H1 (cell line): ENCODE measurements around the gene KPNA4. TPM values are rescaled to one million over a fixed set of nuclear protein-coding genes. Genes with fewer than 3 reads are reported as not detected.

ENCODE experiments used
- CTCF ChIA-PET: fragments of 300-600 bp; sonication (Branson Sonifier 250); formaldehyde crosslinking; loops from one replicate; lab custom pipeline; 2021; ENCODE audit not compliant: partially characterized antibody; lab: Charles Lee
- POLR2A ChIA-PET: fragments of 300-600 bp; sonication (Branson Sonifier 250); formaldehyde crosslinking; loops from one replicate; lab custom pipeline; 2021; ENCODE audit warnings: inconsistent platforms; ENCODE audit not compliant: partially characterized antibody; lab: Charles Lee
- DNase-seq, 2 experiments: peaks; one replicate each; pipeline versions ENCODE4 v3.0.0 to v3.0.0-alpha.2; 2010 to 2022; ENCODE audit warnings: low spot score in 2 of 2, low read depth in 1 of 2, mixed read lengths in 1 of 2
- FAIRE-seq: peaks from 2 replicates; lab custom pipeline; 2011; peaks lifted over from hg19 to GRCh38; lab: Jason Lieb, UNC
- H2AFZ ChIP-seq: 2 replicates; pipeline ENCODE4 v1.8.1; 2012; ENCODE audit warnings: low read length, inconsistent platforms
- H2AK5ac ChIP-seq: 2 replicates; pipeline ENCODE4 v1.6.1; 2013; ENCODE audit warnings: low read depth, low read length
- H2BK120ac ChIP-seq: replicated peaks from 2 replicates; pipeline ENCODE3; 2013; ENCODE audit warnings: low read depth, low read length, inconsistent platforms
- H2BK12ac ChIP-seq: 2 replicates; pipeline ENCODE4 v1.6.1; 2013; ENCODE audit warnings: low read depth, low read length
- H2BK15ac ChIP-seq: 2 replicates; pipeline ENCODE4 v1.6.1; 2013; ENCODE audit warnings: low read length
- H2BK20ac ChIP-seq: 2 replicates; pipeline ENCODE4 v1.6.1; 2013; ENCODE audit warnings: low read length
- H2BK5ac ChIP-seq: 2 replicates; pipeline ENCODE4 v1.6.1; 2013; ENCODE audit warnings: low read depth, low read length
- H3K14ac ChIP-seq: 2 replicates; pipeline ENCODE4 v1.6.1; 2013; ENCODE audit warnings: inconsistent platforms; ENCODE audit not compliant: insufficient read length
- H3K18ac ChIP-seq: 2 replicates; pipeline ENCODE4 v1.6.1; 2013; ENCODE audit warnings: low read length; ENCODE audit errors: extremely low read depth
- H3K23ac ChIP-seq: 2 replicates; pipeline ENCODE4 v1.6.1; 2013; ENCODE audit warnings: inconsistent platforms; ENCODE audit not compliant: insufficient read length
- H3K23me2 ChIP-seq: 2 replicates; pipeline ENCODE4 v1.6.1; 2013; ENCODE audit warnings: low read depth, low read length
- H3K27ac ChIP-seq: 2 replicates; pipeline ENCODE4 v1.6.1; 2011; ENCODE audit warnings: low read depth, low read length, inconsistent platforms
- H3K27me3 ChIP-seq, 4 experiments: replicated peaks in 1 of 4; 1 replicate in 1 of 4; 2 replicates in 3 of 4; pipeline versions ENCODE4 v1.6.1 to v1.8.1; 2011 to 2013; ENCODE audit warnings: low read length in 3 of 4, mild to moderate bottlenecking in 3 of 4, inconsistent platforms in 2 of 4, mixed read lengths in 2 of 4, moderate library complexity in 1 of 4; ENCODE audit not compliant: control insufficient read depth in 3 of 4, insufficient read depth in 3 of 4; ENCODE audit errors: extremely low read depth in 1 of 4
- H3K36me3 ChIP-seq, 4 experiments: 2 replicates each; pipeline versions ENCODE4 v1.6.1 to v1.8.1; 2011 to 2013; ENCODE audit warnings: mild to moderate bottlenecking in 4 of 4, low read length in 3 of 4, moderate library complexity in 2 of 4, control low read depth in 1 of 4, inconsistent platforms in 1 of 4; ENCODE audit not compliant: insufficient read depth in 4 of 4, control insufficient read depth in 2 of 4
- H3K4ac ChIP-seq: replicated peaks from 2 replicates; pipeline ENCODE3; 2013; ENCODE audit warnings: low read length, low read depth, mixed read lengths, inconsistent platforms; ENCODE audit not compliant: insufficient read length
- H3K4me1 ChIP-seq, 4 experiments: replicated peaks in 1 of 4; 1 replicate in 1 of 4; 2 replicates in 3 of 4; pipeline versions ENCODE4 v1.6.1 to v1.8.1; 2011 to 2013; ENCODE audit warnings: low read length in 3 of 4, inconsistent platforms in 2 of 4, mixed read lengths in 1 of 4; ENCODE audit not compliant: insufficient read depth in 4 of 4, control insufficient read depth in 3 of 4
- H3K4me2 ChIP-seq, 2 experiments: 2 replicates each; pipeline versions ENCODE4 v1.6.1 to v1.8.1; 2011 to 2013; ENCODE audit warnings: low read depth in 2 of 2, low read length in 2 of 2, control low read depth in 1 of 2, inconsistent platforms in 1 of 2, mild to moderate bottlenecking in 1 of 2; ENCODE audit not compliant: insufficient read depth in 1 of 2
- H3K4me3 ChIP-seq, 4 experiments: fragments of 200-600, 300-600 bp in 1 of 4; sonication (generic), shearing (Covaris generic), sonication (Bioruptor Twin) in 1 of 4; 2 replicates each; pipeline versions ENCODE4 v1.5.1 to v1.8.1; 2011 to 2016; ENCODE audit warnings: low read length in 4 of 4, low read depth in 3 of 4, control low read depth in 2 of 4, inconsistent platforms in 2 of 4, mild to moderate bottlenecking in 2 of 4, mixed read lengths in 1 of 4, moderate library complexity in 1 of 4; ENCODE audit not compliant: insufficient read depth in 2 of 4; ENCODE audit errors: extremely low read depth in 1 of 4
- H3K56ac ChIP-seq: replicated peaks from 2 replicates; pipeline ENCODE3; 2013; ENCODE audit warnings: low read depth, mild to moderate bottlenecking, mixed read lengths, low read length, inconsistent platforms; ENCODE audit not compliant: insufficient read length
- H3K79me1 ChIP-seq: 2 replicates; pipeline ENCODE4 v1.6.1; 2013; ENCODE audit warnings: low read depth, low read length, control low read depth
- H3K79me2 ChIP-seq, 2 experiments: 2 replicates each; pipeline versions ENCODE4 v1.6.1 to v1.8.1; 2012 to 2013; ENCODE audit warnings: low read length in 2 of 2, mild to moderate bottlenecking in 2 of 2, inconsistent platforms in 1 of 2; ENCODE audit not compliant: insufficient read depth in 2 of 2, control insufficient read depth in 1 of 2
- H3K9ac ChIP-seq, 4 experiments: replicated peaks in 1 of 4; 1 replicate in 1 of 4; 2 replicates in 3 of 4; pipeline versions ENCODE4 v1.6.1 to v1.8.1; 2011 to 2013; ENCODE audit warnings: low read depth in 3 of 4, low read length in 3 of 4, control low read depth in 2 of 4, mild to moderate bottlenecking in 2 of 4, moderate library complexity in 2 of 4, inconsistent platforms in 1 of 4; ENCODE audit errors: extremely low read depth in 1 of 4
- H3K9me3 ChIP-seq, 2 experiments: 2 replicates each; pipeline versions ENCODE4 v1.6.1 to v1.8.1; 2012 to 2013; ENCODE audit warnings: mild to moderate bottlenecking in 2 of 2, moderate library complexity in 2 of 2, control low read depth in 1 of 2, inconsistent platforms in 1 of 2, low read depth in 1 of 2, low read length in 1 of 2, mixed read lengths in 1 of 2; ENCODE audit not compliant: insufficient read depth in 2 of 2
- H4K20me1 ChIP-seq, 2 experiments: replicated peaks in 1 of 2; 2 replicates each; pipeline versions ENCODE3 to v1.8.1; 2011 to 2013; ENCODE audit warnings: inconsistent platforms in 2 of 2, low read length in 2 of 2, mild to moderate bottlenecking in 1 of 2; ENCODE audit not compliant: insufficient read depth in 2 of 2, control insufficient read depth in 1 of 2
- H4K5ac ChIP-seq: 2 replicates; pipeline ENCODE4 v1.6.1; 2013; ENCODE audit warnings: low read length, low read depth, mixed read lengths, inconsistent platforms; ENCODE audit not compliant: insufficient read length
- H4K8ac ChIP-seq: 2 replicates; pipeline ENCODE4 v1.8.0; 2013; ENCODE audit warnings: mild to moderate bottlenecking, moderate library complexity, low read length, inconsistent platforms; ENCODE audit not compliant: insufficient read depth; ENCODE audit errors: extremely low read depth
- H4K91ac ChIP-seq: replicated peaks from 2 replicates; pipeline ENCODE3; 2013; ENCODE audit warnings: low read length, mixed read lengths, inconsistent platforms; ENCODE audit not compliant: insufficient read length
- BACH1 ChIP-seq: IDR thresholded peaks from 2 replicates; pipeline ENCODE4 v1.6.1; 2012; ENCODE audit warnings: low read length, improper control_type of control experiment
- RXRA ChIP-seq: IDR thresholded peaks from 2 replicates; pipeline ENCODE4 v1.6.1; 2011; ENCODE audit warnings: low read depth, mild to moderate bottlenecking, low read length, moderate library complexity; ENCODE audit not compliant: insufficient read depth
- WGBS, 2 experiments: shearing (Covaris generic) in 1 of 2; methylation state at CpG; one replicate each; pipeline versions ENCODE4 v1.1.6 to v1.1.7; 2013 to 2015; ENCODE audit warnings: low lambda C conversion rate in 2 of 2, mixed read lengths in 2 of 2, inconsistent platforms in 1 of 2, low coverage in 1 of 2, missing lambda C conversion rate in 1 of 2; ENCODE audit not compliant: insufficient replicate concordance in 2 of 2, insufficient coverage in 1 of 2, insufficient read length in 1 of 2; ENCODE audit errors: extremely low coverage in 1 of 2, missing lambda C conversion rate in 1 of 2; 5-methylcytosine and 5-hydroxymethylcytosine counted together
- polyA plus RNA-seq, 7 experiments: library from polyadenylated mRNA; depleted of rRNA in 3 of 7; stranded (reverse) in 5 of 7; unstranded in 2 of 7; fragments of >200 nt in 5 of 7; fragments of 200-250 nt in 2 of 7; gene quantifications; 1 replicate in 5 of 7; 2 replicates in 1 of 7; 4 replicates in 1 of 7; pipeline versions ENCODE4 v1.2.1 to v1.2.3, GENCODE V29; 2011 to 2013; ENCODE audit warnings: missing spikeins in 2 of 7, mixed read lengths in 2 of 7
- total RNA-seq: library from RNA; stranded (reverse); fragmentation: NEBNext Ultra II Directional; extraction: Animal tissue kit (Norgen Biotek cat#: 25700); gene quantifications from 2 replicates; pipeline ENCODE4 v1.2.1, GENCODE V29; 2021

KPNA4 gene
- total and polyA plus RNA-seq, 2 of the 8 experiments (the other 6 are each of a cell fraction or from before 2014, with no cell fraction given) = 13.2 to 81.9 TPM

DNA sequence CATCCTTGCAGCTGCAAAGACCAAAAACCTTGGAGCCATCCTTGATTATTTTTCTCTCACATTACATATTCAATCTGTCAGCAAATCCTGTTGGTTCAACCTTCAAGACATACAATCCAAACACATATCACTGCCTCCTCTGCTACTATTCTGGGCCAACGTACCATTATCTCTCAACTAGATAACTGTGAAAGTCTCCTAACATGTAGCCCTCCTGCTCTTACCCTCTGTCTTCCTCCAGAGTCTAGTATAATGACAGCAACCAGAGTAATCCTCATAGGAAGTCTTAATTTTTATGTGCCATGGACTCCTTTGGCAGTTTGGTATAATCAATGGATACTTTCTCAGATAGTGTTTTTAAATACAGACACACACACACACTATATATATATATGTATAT lies 27.6 kb downstream of the KPNA4 start:
- Histone ChIP-seq H4K20me1 (peaks cover 7 to 10% of the 10 kb centered on the region in 2 experiments), H3K4me2 (no peak overlapping the region), H3K36me3 (peaks cover 0 to 24% (median 0%) of the 10 kb centered on the region in 4 experiments; a peak in 2 of 8 replicates), H4K91ac (no peak overlapping the region), H2BK120ac (no peak overlapping the region), H3K56ac (no peak overlapping the region), H4K8ac (no peak overlapping the region), H2BK15ac (no peak overlapping the region), H2AFZ (no peak overlapping the region), H3K23ac (no peak overlapping the region), H2BK5ac (no peak overlapping the region), H4K5ac (no peak overlapping the region), H3K79me1 (peaks cover 2% of the 10 kb centered on the region; the same call in 1 of the 2 replicates), H2AK5ac (no peak overlapping the region), H2BK20ac (no peak overlapping the region), H3K9me3 (no peaks in the 10 kb centered on the region), H3K79me2 (peaks cover 0 to 69% of the 10 kb centered on the region in 2 experiments; a peak in 3 of 4 replicates), H3K27ac (no peak overlapping the region), H3K9ac (no peak overlapping the region), H3K27me3 (no peaks in the 10 kb centered on the region), H3K4me1 (no peaks in the 10 kb centered on the region), H2BK12ac (no peak overlapping the region), H3K4ac (no peak overlapping the region), H3K14ac (no peak overlapping the region), H3K18ac (no peak overlapping the region), H3K23me2 (peaks cover 1% of the 10 kb centered on the region; the same call in 1 of the 2 replicates), H3K4me3 (no peak overlapping the region)
- ChIA-PET CTCF (no interaction called here), POLR2A (interaction anchor here (1.0 kb wide), 1 partner anchor 28 kb away, joined by 3 read pairs; no protein-coding TSS in a partner anchor)
- DNase-seq (no peak), FAIRE-seq (no peak)
- TF ChIP-seq RXRA (no peak), BACH1 (no peak)
- WGBS, 2 experiments = 94% methylated on average over 1 of the region's 1 CpG; no CpG with 5 or more reads in 1 of the 2 experiments
